Cardiac fibroblast (primary cell): ENCODE measurements around the gene CAMTA2.

Source experiments
- DNase-seq, 2 donors: peaks; one replicate each; pipeline versions ENCODE4 v3.0.0 to v3.0.0-alpha.2; 2010; ENCODE audit warnings: low read depth in 2 of 2
- H3K4me3 ChIP-seq, 2 donors: replicated peaks in 1 of 2; 1 replicate in 1 of 2; 2 replicates in 1 of 2; pipeline ENCODE4 v1.5.1; 2011; ENCODE audit warnings: low read depth in 2 of 2, low read length in 2 of 2, mild to moderate bottlenecking in 2 of 2, moderate library complexity in 1 of 2
- CTCF ChIP-seq: IDR thresholded peaks from one replicate; pipeline ENCODE4 v1.5.1; 2011; ENCODE audit warnings: low read depth, mild to moderate bottlenecking, low read length, inconsistent platforms

CAMTA2 gene

GRCh38 chr17:4987767-4988567 is 492 bp upstream of the CAMTA2 start:
- H3K4me3 ChIP-seq, result peak overlapping the region; percentile 80 to 90
- TF ChIP-seq CTCF, result no peak
- no peak for DNase-seq

GRCh38 chr17:4986403-4986802 is 1.1 kb downstream of the CAMTA2 start:
- peak overlapping the region; percentile 80 to 90 for H3K4me3 ChIP-seq
- peak; percentile 30 to 44 for DNase-seq
- TF ChIP-seq CTCF, result no peak

GRCh38 chr17:4982305-4982704 is 5.2 kb downstream of the CAMTA2 start:
- DNase-seq, result no peak
- no peak for TF ChIP-seq CTCF
- no peak overlapping the region for H3K4me3 ChIP-seq

- no peak overlapping the region for H3K4me3 ChIP-seq
- peak; percentile 68 for TF ChIP-seq CTCF
- DNase-seq, result peak; percentile 61 to 73
Observed at GRCh38 chr17:4980644-4981216, 6.7 kb downstream of the CAMTA2 start.

GRCh38 chr17:4978726-4979125 is 8.7 kb downstream of the CAMTA2 start:
- no peak for DNase-seq
- no peak overlapping the region for H3K4me3 ChIP-seq
- TF ChIP-seq CTCF, result no peak

GRCh38 chr17:4974115-4974670 is 13.3 kb downstream of the CAMTA2 start:
- no peak overlapping the region for H3K4me3 ChIP-seq
- DNase-seq, result no peak
- no peak for TF ChIP-seq CTCF
